Measurements from ENCODE around the gene EIF3B.

- TF ChIP-seq CTCF (conservative IDR thresholded peaks at IDR 0.05 in 1 of 2, IDR thresholded peaks at IDR 0.05 in 1 of 2; ENCODE audit: extremely low read depth in 1 of 2, insufficient read depth in 1 of 2, low read depth in 1 of 2, low read length in 2 of 2) = no peak
- no peak for TF ChIP-seq EZH2 (IDR thresholded peaks at IDR 0.05; ENCODE audit: borderline replicate concordance, low read length)
These were observed 50.6 kb downstream of the EIF3B start for GRCh38 chr7:2405201-2405600.

All from mammary epithelial cell (primary cell).